Measurements from ENCODE around the gene PTPN18.
"Not testable (repeated sequence)": the region's sequence is repeated elsewhere in the genome, so short reads cannot be mapped to it uniquely, and the experiment has no call there.

The PTPN18 gene

DNA sequence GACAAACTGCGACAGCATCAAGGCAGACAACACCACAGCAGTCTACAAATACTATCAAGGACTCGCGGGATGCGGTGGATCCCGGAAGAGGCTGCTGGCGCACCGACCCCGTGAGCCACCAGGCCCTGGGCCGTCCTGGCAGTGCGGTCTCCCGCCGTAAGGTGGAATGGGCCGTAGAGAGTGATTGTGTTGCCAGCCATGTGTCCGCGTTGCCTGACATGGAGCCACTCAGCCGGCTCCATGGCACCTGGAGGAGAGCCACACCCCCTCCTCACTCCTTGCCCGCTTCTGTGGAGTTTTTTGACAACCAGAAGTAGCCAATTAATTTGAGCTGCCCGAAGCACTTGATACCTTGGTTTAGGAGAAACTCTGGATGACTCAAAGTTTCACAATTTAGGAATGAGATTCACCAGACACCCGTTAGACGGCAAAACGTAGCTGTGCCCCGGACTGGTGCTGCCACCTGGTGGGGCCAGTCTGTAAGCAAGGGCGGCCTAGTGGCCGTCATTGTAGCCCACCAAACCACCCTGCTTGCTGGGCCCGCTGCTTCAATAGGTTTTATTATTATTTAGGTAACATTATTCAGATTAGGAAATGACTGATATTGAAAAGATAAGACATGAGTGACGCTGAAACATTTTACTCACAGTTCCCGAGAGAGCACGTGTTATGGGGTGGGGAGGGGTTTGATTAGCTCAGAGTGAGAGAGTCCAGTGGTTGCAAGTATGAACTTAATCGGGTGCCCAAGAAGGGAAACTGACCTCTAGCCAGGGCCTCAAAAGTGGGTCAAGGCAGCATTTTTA is 23.4 kb upstream of the PTPN18 start:
- Histone ChIP-seq H3K27ac (ENCODE audit: low read depth, low read length) (no peak overlapping the region), H3K27me3 (ENCODE audit: control insufficient read depth, insufficient read depth, low read length) (peaks cover 8% of the 10 kb centered on the region), H3K36me3 (ENCODE audit: control insufficient read depth, insufficient read depth, low read length) (no peaks in the 10 kb centered on the region), H3K9me3 (ENCODE audit: control insufficient read depth, insufficient read depth, low read length) (no peaks in the 10 kb centered on the region), H3K9ac (ENCODE audit: low read depth, low read length) (no peak overlapping the region), H3K4me1 (ENCODE audit: control insufficient read depth, insufficient read depth, low read length) (peaks cover 6% of the 10 kb centered on the region; the same call in 1 of the 2 replicates), H3K4me3 (ENCODE audit: low read depth, low read length) (peak overlapping the region; percentile 52; the same call in 1 of the 2 replicates)

GRCh38 chr2:130333253-130333652 is 22.6 kb upstream of the PTPN18 start:
- H3K4me3 ChIP-seq (ENCODE audit: low read depth, low read length); H3K9ac ChIP-seq (ENCODE audit: low read depth, low read length); H3K4me1 ChIP-seq (ENCODE audit: control insufficient read depth, insufficient read depth, low read length); H3K36me3 ChIP-seq (ENCODE audit: control insufficient read depth, insufficient read depth, low read length); H3K27ac ChIP-seq (ENCODE audit: low read depth, low read length); H3K27me3 ChIP-seq (ENCODE audit: control insufficient read depth, insufficient read depth, low read length); H3K9me3 ChIP-seq (ENCODE audit: control insufficient read depth, insufficient read depth, low read length): not testable (repeated sequence)

- no peaks in the 10 kb centered on the region for H3K9me3 ChIP-seq (ENCODE audit: control insufficient read depth, insufficient read depth, low read length)
- H3K27me3 ChIP-seq (ENCODE audit: control insufficient read depth, insufficient read depth, low read length) = peaks cover 8% of the 10 kb centered on the region
- H3K36me3 ChIP-seq (ENCODE audit: control insufficient read depth, insufficient read depth, low read length) = peaks cover 12% of the 10 kb centered on the region
- no peak overlapping the region for H3K4me3 ChIP-seq (ENCODE audit: low read depth, low read length)
- H3K4me1 ChIP-seq (ENCODE audit: control insufficient read depth, insufficient read depth, low read length) = peaks cover 5% of the 10 kb centered on the region; the same call in 1 of the 2 replicates
- no peak overlapping the region for H3K9ac ChIP-seq (ENCODE audit: low read depth, low read length)
- H3K27ac ChIP-seq (ENCODE audit: low read depth, low read length) = no peak overlapping the region
These were observed 21.8 kb upstream of the PTPN18 start for GRCh38 chr2:130334026-130334425.

DNA sequence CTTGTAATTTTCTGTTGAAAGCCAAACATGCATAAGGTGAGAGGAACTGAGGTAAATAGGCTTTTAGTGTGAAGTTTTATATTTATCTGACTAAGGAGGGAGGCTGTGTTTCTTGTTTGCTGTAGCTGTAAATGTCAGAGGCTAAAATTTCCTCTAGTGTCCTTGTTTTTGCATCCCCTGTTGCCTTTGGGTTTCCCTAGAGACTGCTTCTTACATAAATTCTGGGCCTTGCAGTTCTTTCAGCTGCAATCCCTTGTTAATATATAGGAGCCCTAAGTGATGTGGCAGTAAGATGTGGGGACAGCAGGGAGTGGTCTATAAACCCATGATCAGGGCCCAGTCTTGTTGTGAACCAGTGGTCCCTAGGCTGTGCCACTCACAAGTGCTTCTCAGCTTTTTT is 20.6 kb upstream of the PTPN18 start:
- peaks cover 19% of the 10 kb centered on the region for H3K36me3 ChIP-seq (ENCODE audit: control insufficient read depth, insufficient read depth, low read length)
- no peak overlapping the region for H3K9ac ChIP-seq (ENCODE audit: low read depth, low read length)
- H3K4me1 ChIP-seq (ENCODE audit: control insufficient read depth, insufficient read depth, low read length) = peaks cover 5% of the 10 kb centered on the region; the same call in 1 of the 2 replicates
- H3K4me3 ChIP-seq (ENCODE audit: low read depth, low read length) = no peak overlapping the region
- no peaks in the 10 kb centered on the region for H3K9me3 ChIP-seq (ENCODE audit: control insufficient read depth, insufficient read depth, low read length)
- peaks cover 8% of the 10 kb centered on the region for H3K27me3 ChIP-seq (ENCODE audit: control insufficient read depth, insufficient read depth, low read length)
- no peak overlapping the region for H3K27ac ChIP-seq (ENCODE audit: low read depth, low read length)

- peak overlapping the region; percentile 48 for H3K4me3 ChIP-seq (ENCODE audit: low read depth, low read length)
These were observed 19.5 kb upstream of the PTPN18 start for GRCh38 chr2:130336150-130336876.

GRCh38 chr2:130336877-130337734 is 18.8 kb upstream of the PTPN18 start:
- Histone ChIP-seq H3K9me3 (ENCODE audit: control insufficient read depth, insufficient read depth, low read length) (no peaks in the 10 kb centered on the region), H3K27ac (ENCODE audit: low read depth, low read length) (peak overlapping the region; percentile 3), H3K4me3 (ENCODE audit: low read depth, low read length) (peak overlapping the region; percentile 77), H3K27me3 (ENCODE audit: control insufficient read depth, insufficient read depth, low read length) (no peaks in the 10 kb centered on the region), H3K36me3 (ENCODE audit: control insufficient read depth, insufficient read depth, low read length) (peaks cover 24% of the 10 kb centered on the region), H3K9ac (ENCODE audit: low read depth, low read length) (peak overlapping the region; percentile 46; the same call in 1 of the 2 replicates), H3K4me1 (ENCODE audit: control insufficient read depth, insufficient read depth, low read length) (peaks cover 8% of the 10 kb centered on the region; the same call in 1 of the 2 replicates)

More at GRCh38 chr2:130336150-130336876, 19.5 kb upstream of the PTPN18 start:
- Histone ChIP-seq H3K27ac (ENCODE audit: low read depth, low read length) (no peak overlapping the region), H3K36me3 (ENCODE audit: control insufficient read depth, insufficient read depth, low read length) (peaks cover 24% of the 10 kb centered on the region), H3K9me3 (ENCODE audit: control insufficient read depth, insufficient read depth, low read length) (no peaks in the 10 kb centered on the region), H3K4me1 (ENCODE audit: control insufficient read depth, insufficient read depth, low read length) (peaks cover 7% of the 10 kb centered on the region; the same call in 1 of the 2 replicates), H3K9ac (ENCODE audit: low read depth, low read length) (no peak overlapping the region), H3K27me3 (ENCODE audit: control insufficient read depth, insufficient read depth, low read length) (peaks cover 4% of the 10 kb centered on the region)

DNA sequence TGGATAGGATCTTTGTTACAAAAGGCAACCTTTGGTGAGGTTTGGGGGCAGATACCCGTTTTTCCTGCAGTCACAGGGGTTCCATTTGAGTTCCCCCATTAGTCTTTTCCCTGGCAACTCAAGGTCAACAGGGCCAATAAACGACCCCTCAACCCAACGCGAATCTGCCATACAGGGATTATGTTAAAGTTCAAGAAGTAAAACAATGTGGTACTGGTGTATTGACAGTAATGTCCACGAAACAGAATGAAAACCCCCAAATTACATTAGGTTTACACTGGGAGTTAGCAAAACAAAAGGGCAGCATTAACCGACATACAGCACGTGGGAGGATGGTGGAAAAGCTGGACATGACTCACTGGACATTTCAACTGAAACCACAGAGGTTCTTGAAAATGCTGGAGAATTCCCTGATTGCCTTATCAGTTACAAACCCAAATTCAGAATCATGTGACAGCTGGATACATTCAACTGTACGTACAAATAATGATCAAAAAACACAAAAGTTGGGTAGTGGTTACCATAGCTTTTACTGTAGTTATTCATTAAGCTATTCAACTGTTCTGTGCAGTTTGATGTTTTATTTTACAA is 18.0 kb upstream of the PTPN18 start:
- no peak overlapping the region for H3K27ac ChIP-seq (ENCODE audit: low read depth, low read length)
- H3K4me3 ChIP-seq (ENCODE audit: low read depth, low read length) = peak overlapping the region; percentile 77
- peaks cover 8% of the 10 kb centered on the region; the same call in 1 of the 2 replicates for H3K4me1 ChIP-seq (ENCODE audit: control insufficient read depth, insufficient read depth, low read length)
- H3K9me3 ChIP-seq (ENCODE audit: control insufficient read depth, insufficient read depth, low read length) = no peaks in the 10 kb centered on the region
- H3K36me3 ChIP-seq (ENCODE audit: control insufficient read depth, insufficient read depth, low read length) = peaks cover 24% of the 10 kb centered on the region
- no peak overlapping the region for H3K9ac ChIP-seq (ENCODE audit: low read depth, low read length)
- H3K27me3 ChIP-seq (ENCODE audit: control insufficient read depth, insufficient read depth, low read length) = no peaks in the 10 kb centered on the region

GRCh38 chr2:130338793-130339345 is 17.0 kb upstream of the PTPN18 start:
- Histone ChIP-seq H3K4me3 (ENCODE audit: low read depth, low read length) (no peak overlapping the region), H3K36me3 (ENCODE audit: control insufficient read depth, insufficient read depth, low read length) (peaks cover 24% of the 10 kb centered on the region), H3K4me1 (ENCODE audit: control insufficient read depth, insufficient read depth, low read length) (peaks cover 8% of the 10 kb centered on the region; the same call in 1 of the 2 replicates), H3K27me3 (ENCODE audit: control insufficient read depth, insufficient read depth, low read length) (no peaks in the 10 kb centered on the region), H3K9ac (ENCODE audit: low read depth, low read length) (no peak overlapping the region), H3K9me3 (ENCODE audit: control insufficient read depth, insufficient read depth, low read length) (no peaks in the 10 kb centered on the region), H3K27ac (ENCODE audit: low read depth, low read length) (no peak overlapping the region)

GRCh38 chr2:130339885-130340745 is 15.7 kb upstream of the PTPN18 start:
- H3K36me3 ChIP-seq (ENCODE audit: control insufficient read depth, insufficient read depth, low read length) = peaks cover 33% of the 10 kb centered on the region
- H3K4me1 ChIP-seq (ENCODE audit: control insufficient read depth, insufficient read depth, low read length) = peaks cover 8% of the 10 kb centered on the region; the same call in 1 of the 2 replicates
- H3K4me3 ChIP-seq (ENCODE audit: low read depth, low read length) = no peak overlapping the region
- H3K9me3 ChIP-seq (ENCODE audit: control insufficient read depth, insufficient read depth, low read length) = no peaks in the 10 kb centered on the region
- no peak overlapping the region for H3K27ac ChIP-seq (ENCODE audit: low read depth, low read length)
- H3K27me3 ChIP-seq (ENCODE audit: control insufficient read depth, insufficient read depth, low read length) = no peaks in the 10 kb centered on the region
- H3K9ac ChIP-seq (ENCODE audit: low read depth, low read length) = no peak overlapping the region

Measured in HUES48 (cell line).